Activated B cell treated with CpG ODN at 0.5 μM for 24 hours (primary cell): ENCODE measurements around the gene TRIM33. TPM values are rescaled to one million over a fixed set of nuclear protein-coding genes. Genes with fewer than 3 reads are reported as not detected.

Source experiments
- ATAC-seq: fragments of 200-7000 bp; cut with Tn5 transposase; one replicate; pipeline ENCODE4 v1.10.0; 2021; ENCODE audit warnings: low read depth, mild to moderate bottlenecking, moderate library complexity
- CTCF ChIA-PET: fragments of 350-600 bp; sonication (Branson Sonifier 250); formaldehyde crosslinking; loops from one replicate; lab custom pipeline; 2021; ENCODE audit warnings: antibody characterized with exemption; lab: Charles Lee
- POLR2A ChIA-PET: fragments of 350-600 bp; sonication (Branson Sonifier 250); formaldehyde crosslinking; loops from one replicate; lab custom pipeline; 2021; ENCODE audit warnings: antibody characterized with exemption; lab: Charles Lee
- DNase-seq: peaks from one replicate; pipeline ENCODE4 v3.0.0; 2022
- H3K27ac Mint-ChIP-seq: one replicate; pipeline ENCODE4 v1.8.0; 2020; ENCODE audit warnings: mixed read lengths
- H3K27me3 Mint-ChIP-seq: one replicate; pipeline ENCODE4 v1.8.0; 2021; ENCODE audit warnings: mixed read lengths
- H3K36me3 Mint-ChIP-seq: one replicate; pipeline ENCODE4 v1.8.0; 2021; ENCODE audit warnings: low read depth, mixed read lengths
- H3K4me1 Mint-ChIP-seq: one replicate; pipeline ENCODE4 v1.8.0; 2021; ENCODE audit warnings: mixed read lengths
- H3K4me3 Mint-ChIP-seq: one replicate; pipeline ENCODE4 v1.8.0; 2020; ENCODE audit warnings: mild to moderate bottlenecking, mixed read lengths
- H3K9me3 Mint-ChIP-seq: one replicate; pipeline ENCODE4 v1.8.0; 2020; ENCODE audit warnings: mixed read lengths
- intact Hi-C: fragments of 100-400 bp; cut with micrococcal nuclease; formaldehyde crosslinking; loops from one replicate; pipeline ENCODE4 v1.15.1; 2024
- total RNA-seq: library from RNA; stranded (reverse); gene quantifications from 2 replicates; pipeline ENCODE4 v1.2.3, GENCODE V29; 2022
- TF ChIP-seq, protein P1 (sequence below): fragments of 200-600 bp; IDR thresholded peaks from one replicate; pipeline ENCODE4 v1.8.0; 2022; ENCODE audit warnings: antibody characterized with exemption, mild to moderate bottlenecking

Gene TRIM33
- total RNA-seq, 1 donor from 2014 or later, result 41.2 TPM

DNA sequence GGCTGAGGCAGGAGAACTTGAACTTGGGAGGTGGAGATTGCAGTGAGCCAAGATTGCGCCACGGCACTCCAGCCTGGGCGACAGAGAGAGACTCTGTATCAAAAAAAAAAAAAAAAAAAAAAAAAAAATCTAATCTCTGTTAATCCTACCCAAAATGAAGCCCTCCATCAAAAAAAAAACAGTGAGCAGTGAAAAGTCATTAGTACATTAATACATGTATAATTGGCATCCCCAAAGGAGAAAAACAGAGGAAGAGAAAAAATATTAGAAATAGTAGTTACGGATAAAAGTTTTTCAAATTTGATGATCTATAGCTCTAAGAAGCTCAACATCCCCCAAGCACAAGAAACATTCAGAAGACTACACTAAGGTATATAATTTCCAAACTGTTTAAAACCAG, 71.6 kb downstream of the TRIM33 start:
- intact Hi-C loops, result no loop called here
- ChIA-PET POLR2A (no interaction called here), CTCF (no interaction called here)
- no peak overlapping the region for H3K4me3 Mint-ChIP-seq
- no peak for DNase-seq
- TF ChIP-seq, protein P1, sequence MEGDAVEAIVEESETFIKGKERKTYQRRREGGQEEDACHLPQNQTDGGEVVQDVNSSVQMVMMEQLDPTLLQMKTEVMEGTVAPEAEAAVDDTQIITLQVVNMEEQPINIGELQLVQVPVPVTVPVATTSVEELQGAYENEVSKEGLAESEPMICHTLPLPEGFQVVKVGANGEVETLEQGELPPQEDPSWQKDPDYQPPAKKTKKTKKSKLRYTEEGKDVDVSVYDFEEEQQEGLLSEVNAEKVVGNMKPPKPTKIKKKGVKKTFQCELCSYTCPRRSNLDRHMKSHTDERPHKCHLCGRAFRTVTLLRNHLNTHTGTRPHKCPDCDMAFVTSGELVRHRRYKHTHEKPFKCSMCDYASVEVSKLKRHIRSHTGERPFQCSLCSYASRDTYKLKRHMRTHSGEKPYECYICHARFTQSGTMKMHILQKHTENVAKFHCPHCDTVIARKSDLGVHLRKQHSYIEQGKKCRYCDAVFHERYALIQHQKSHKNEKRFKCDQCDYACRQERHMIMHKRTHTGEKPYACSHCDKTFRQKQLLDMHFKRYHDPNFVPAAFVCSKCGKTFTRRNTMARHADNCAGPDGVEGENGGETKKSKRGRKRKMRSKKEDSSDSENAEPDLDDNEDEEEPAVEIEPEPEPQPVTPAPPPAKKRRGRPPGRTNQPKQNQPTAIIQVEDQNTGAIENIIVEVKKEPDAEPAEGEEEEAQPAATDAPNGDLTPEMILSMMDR, result no peak
- no peak overlapping the region for H3K27ac Mint-ChIP-seq
- peaks cover 4% of the 10 kb centered on the region for H3K4me1 Mint-ChIP-seq
- ATAC-seq, result no peak
- H3K9me3 Mint-ChIP-seq, result peaks cover 3% of the 10 kb centered on the region
- H3K36me3 Mint-ChIP-seq, result peaks cover 44% of the 10 kb centered on the region
- H3K27me3 Mint-ChIP-seq, result no peaks in the 10 kb centered on the region

DNA sequence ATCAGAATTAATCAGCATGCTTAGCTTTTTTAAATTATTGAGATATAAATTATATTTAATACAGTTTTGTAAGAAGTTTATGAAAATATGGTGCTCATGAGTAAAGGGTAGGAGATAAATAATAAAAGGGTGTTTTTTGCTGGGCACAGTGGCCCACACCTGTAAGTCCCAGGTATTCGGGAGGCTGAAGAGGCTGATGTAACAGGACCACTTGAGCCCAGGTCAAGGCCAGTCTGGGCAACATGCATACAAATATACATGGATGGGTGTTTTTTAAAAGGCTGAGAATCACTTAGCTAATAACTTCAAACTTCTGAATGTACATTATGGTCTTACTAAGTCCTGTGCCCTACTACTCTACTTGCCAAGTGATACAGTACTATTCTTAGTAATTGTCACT, 73.2 kb downstream of the TRIM33 start:
- peaks cover 46% of the 10 kb centered on the region for H3K36me3 Mint-ChIP-seq
- intact Hi-C loops, result no loop called here
- no peaks in the 10 kb centered on the region for H3K4me1 Mint-ChIP-seq
- TF ChIP-seq, protein P1, result no peak
- H3K4me3 Mint-ChIP-seq, result no peak overlapping the region
- no peak for ATAC-seq
- H3K27ac Mint-ChIP-seq, result no peak overlapping the region
- H3K27me3 Mint-ChIP-seq, result no peaks in the 10 kb centered on the region
- CTCF ChIA-PET, result no interaction called here
- POLR2A ChIA-PET, result no interaction called here
- no peak for DNase-seq
- peaks cover 3% of the 10 kb centered on the region for H3K9me3 Mint-ChIP-seq

DNA sequence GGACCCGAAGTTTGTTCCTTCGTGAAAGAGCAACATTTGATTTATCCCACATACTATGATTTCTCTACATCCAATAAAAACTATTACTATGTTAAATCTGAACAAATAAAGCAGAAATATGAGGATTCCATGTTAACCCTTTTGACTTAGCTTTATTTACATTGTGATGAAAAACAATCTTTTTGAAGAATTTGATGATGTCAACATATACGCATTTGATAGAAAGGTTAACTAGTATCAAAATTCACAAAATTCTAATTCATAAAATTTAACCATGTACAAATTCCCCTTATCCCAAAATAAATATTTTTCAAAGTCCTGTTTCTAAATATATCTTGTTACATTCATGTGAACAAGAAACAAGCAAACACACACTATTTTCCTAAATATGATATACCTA, 74.2 kb downstream of the TRIM33 start:
- Mint-ChIP-seq H3K36me3 (peaks cover 49% of the 10 kb centered on the region), H3K27me3 (no peaks in the 10 kb centered on the region), H3K4me1 (no peaks in the 10 kb centered on the region), H3K4me3 (no peak overlapping the region), H3K9me3 (peaks cover 3% of the 10 kb centered on the region), H3K27ac (no peak overlapping the region)
- DNase-seq (no peak), ATAC-seq (no peak)
- intact Hi-C loops, result no loop called here
- CTCF ChIA-PET, result no interaction called here
- POLR2A ChIA-PET, result no interaction called here
- TF ChIP-seq, protein P1, result no peak

DNA sequence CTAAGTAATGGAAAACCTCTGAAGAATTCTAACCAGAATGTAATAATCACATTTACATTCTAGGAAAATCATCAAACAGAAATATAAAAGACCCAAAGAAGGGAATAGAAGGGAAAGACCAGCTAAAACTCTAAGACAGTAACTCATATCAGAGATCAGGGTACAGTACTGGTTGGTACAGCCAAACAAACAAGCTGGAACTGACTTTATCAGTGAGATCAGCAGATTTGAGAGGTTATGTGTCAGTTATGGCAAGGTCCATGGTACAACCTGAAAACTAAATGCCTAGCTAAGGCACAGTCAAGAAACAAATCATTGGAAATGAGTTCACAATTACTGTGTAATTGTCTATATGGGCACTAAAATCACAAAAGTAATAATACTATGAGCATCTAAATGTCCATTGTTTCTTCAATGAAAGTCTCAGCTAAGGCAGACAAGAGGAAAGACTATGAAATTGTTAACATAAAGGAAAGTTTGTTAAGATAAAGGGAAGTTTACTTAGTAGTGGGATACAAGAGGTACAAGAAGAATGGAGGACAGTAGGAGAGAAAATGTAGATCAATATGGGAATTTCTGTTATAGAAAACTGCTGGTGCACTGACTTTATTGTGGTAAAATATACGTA, 75.8 kb downstream of the TRIM33 start:
- ATAC-seq, result no peak
- peaks cover 3% of the 10 kb centered on the region for H3K9me3 Mint-ChIP-seq

DNA sequence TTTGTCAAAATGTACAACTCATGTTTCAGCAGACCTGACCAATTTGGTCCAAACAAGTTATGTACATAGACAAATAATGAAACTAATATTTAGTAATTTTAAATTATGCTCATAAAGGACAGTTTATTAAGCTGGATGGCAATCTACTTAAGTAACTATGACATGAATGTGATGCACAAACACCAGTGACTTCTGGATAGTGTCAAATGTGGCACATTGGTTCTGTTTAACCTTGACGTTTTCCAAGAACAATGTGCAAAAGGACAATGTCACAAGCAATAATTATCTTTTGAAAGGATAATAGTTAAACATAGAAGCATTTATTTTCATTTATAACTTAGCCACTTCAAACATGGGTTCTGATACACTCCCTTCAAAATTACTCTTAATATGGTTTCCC, 80.0 kb downstream of the TRIM33 start:
- H3K9me3 Mint-ChIP-seq, result no peaks in the 10 kb centered on the region
- ChIA-PET CTCF (no interaction called here), POLR2A (no interaction called here)
- DNase-seq, result no peak
- peaks cover 8% of the 10 kb centered on the region for H3K4me1 Mint-ChIP-seq
- no peak for ATAC-seq
- no peak overlapping the region for H3K4me3 Mint-ChIP-seq
- H3K27me3 Mint-ChIP-seq, result no peaks in the 10 kb centered on the region
- intact Hi-C loops, result no loop called here
- H3K27ac Mint-ChIP-seq, result no peak overlapping the region
- H3K36me3 Mint-ChIP-seq, result peaks cover 53% of the 10 kb centered on the region
- TF ChIP-seq, protein P1, result no peak

More for the DNA sequence above, 75.8 kb downstream of the TRIM33 start:
- no peak for DNase-seq
- Mint-ChIP-seq H3K27me3 (no peaks in the 10 kb centered on the region), H3K4me1 (peaks cover 7% of the 10 kb centered on the region), H3K27ac (no peak overlapping the region), H3K4me3 (no peak overlapping the region), H3K36me3 (peaks cover 44% of the 10 kb centered on the region)
- ChIA-PET POLR2A (no interaction called here), CTCF (no interaction called here)
- intact Hi-C loops, result no loop called here
- TF ChIP-seq, protein P1, result no peak
